ENCODE data around the gene GOT2.

DNA sequence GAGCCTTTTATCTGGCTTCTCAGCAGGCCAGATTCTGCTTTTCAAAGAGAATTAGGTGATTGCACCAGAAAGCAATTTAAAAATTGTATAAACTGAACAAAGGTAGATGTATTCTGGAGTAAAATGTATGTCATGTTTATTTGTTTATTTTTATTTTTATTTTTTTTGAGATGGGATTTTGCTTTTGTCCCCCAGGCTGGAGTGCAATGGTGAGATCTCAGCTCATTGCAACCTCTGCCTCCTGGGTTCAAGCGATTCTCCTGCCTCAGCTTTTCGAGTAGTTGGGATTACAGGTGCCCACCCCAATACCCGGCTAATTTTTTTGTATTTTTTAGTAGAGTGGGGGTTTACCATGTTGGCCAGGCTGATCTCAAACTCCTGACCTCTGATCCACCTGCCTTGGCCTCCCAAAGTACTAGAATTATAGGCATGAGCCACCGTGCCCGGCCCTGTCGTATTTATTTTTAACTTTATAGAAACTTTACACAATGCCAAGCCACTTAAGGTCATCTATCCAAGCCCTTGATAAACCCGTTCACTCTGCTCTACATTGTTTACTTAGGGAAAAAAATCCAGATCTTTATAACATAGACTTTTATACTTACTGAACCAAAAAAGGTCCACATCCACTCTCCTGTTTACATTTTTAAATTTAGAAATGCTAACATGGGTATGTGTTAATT is 22.7 kb upstream of the GOT2 start:
- TF ChIP-seq, protein P1, sequence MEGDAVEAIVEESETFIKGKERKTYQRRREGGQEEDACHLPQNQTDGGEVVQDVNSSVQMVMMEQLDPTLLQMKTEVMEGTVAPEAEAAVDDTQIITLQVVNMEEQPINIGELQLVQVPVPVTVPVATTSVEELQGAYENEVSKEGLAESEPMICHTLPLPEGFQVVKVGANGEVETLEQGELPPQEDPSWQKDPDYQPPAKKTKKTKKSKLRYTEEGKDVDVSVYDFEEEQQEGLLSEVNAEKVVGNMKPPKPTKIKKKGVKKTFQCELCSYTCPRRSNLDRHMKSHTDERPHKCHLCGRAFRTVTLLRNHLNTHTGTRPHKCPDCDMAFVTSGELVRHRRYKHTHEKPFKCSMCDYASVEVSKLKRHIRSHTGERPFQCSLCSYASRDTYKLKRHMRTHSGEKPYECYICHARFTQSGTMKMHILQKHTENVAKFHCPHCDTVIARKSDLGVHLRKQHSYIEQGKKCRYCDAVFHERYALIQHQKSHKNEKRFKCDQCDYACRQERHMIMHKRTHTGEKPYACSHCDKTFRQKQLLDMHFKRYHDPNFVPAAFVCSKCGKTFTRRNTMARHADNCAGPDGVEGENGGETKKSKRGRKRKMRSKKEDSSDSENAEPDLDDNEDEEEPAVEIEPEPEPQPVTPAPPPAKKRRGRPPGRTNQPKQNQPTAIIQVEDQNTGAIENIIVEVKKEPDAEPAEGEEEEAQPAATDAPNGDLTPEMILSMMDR (IDR thresholded peaks at IDR 0.05) = no peak
- no peak for TF ChIP-seq POLR2A (IDR thresholded peaks at IDR 0.05)

Data from right lobe of liver (tissue), 4 donors.